ENCODE results near the gene ALAS1. TPM values are rescaled to one million over a fixed set of nuclear protein-coding genes. Genes with fewer than 3 reads are reported as not detected.

The ALAS1 gene
- total RNA-seq, 1 experiment from 2014 or later, result 69.5 TPM

DNA sequence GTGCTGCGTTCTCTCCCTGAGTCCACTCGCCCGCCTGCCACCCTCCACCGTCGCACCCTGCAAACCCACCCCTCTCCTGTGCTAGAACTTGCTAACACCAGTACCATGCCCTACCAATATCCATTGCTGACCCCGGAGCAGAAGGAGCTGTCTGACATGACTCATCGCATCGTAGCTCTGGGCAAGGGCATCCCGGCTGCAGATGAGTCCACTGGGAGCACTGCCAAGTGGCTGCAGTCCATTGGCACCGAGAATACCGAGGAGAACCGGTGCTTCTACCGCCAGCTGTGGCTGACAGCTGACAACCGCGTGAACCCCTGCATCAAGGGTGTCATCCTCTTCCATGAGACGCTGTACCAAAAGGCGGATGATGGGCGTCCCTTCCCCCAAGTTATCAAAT is 4.9 kb upstream of the ALAS1 start:
- H3K9me3 ChIP-seq (ENCODE audit: low read length), result no peaks in the 10 kb centered on the region
- H3F3A ChIP-seq (ENCODE audit: low read length, unreplicated experiment), result no peaks in the 10 kb centered on the region
- DNase-seq (peak; percentile 86), ATAC-seq (peak; percentile 54)
- no peak overlapping the region for H3K9ac ChIP-seq (ENCODE audit: low read length)
- no peak overlapping the region for H2AFZ ChIP-seq (ENCODE audit: low read length)
- TF ChIP-seq EZH2 (IDR thresholded peaks at IDR 0.05; ENCODE audit: low read length, unreplicated experiment) (no peak), EZH2phosphoT487 (IDR thresholded peaks at IDR 0.05; ENCODE audit: borderline replicate concordance, low read length) (no peak)
- TF ChIP-seq, protein P1, sequence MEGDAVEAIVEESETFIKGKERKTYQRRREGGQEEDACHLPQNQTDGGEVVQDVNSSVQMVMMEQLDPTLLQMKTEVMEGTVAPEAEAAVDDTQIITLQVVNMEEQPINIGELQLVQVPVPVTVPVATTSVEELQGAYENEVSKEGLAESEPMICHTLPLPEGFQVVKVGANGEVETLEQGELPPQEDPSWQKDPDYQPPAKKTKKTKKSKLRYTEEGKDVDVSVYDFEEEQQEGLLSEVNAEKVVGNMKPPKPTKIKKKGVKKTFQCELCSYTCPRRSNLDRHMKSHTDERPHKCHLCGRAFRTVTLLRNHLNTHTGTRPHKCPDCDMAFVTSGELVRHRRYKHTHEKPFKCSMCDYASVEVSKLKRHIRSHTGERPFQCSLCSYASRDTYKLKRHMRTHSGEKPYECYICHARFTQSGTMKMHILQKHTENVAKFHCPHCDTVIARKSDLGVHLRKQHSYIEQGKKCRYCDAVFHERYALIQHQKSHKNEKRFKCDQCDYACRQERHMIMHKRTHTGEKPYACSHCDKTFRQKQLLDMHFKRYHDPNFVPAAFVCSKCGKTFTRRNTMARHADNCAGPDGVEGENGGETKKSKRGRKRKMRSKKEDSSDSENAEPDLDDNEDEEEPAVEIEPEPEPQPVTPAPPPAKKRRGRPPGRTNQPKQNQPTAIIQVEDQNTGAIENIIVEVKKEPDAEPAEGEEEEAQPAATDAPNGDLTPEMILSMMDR (conservative IDR thresholded peaks at IDR 0.05; ENCODE audit: low read depth, low read length), result no peak
- ChIA-PET CTCF (interaction anchor here (0.6 kb wide), 1 partner anchor 19 kb away, joined by 4 read pairs; no protein-coding TSS in a partner anchor), POLR2A (ENCODE audit: unreplicated experiment) (interaction anchor here (0.7 kb wide), 1 partner anchor 24 kb away, joined by 5 read pairs; no protein-coding TSS in a partner anchor)
- H3K27me3 ChIP-seq (ENCODE audit: low read length), result no peaks in the 10 kb centered on the region
- H3K4me1 ChIP-seq (ENCODE audit: insufficient read depth, low read length), result peaks cover 20% of the 10 kb centered on the region
- H4K20me1 ChIP-seq (ENCODE audit: low read length), result no peaks in the 10 kb centered on the region
- intact Hi-C loops (cut with micrococcal nuclease), result no loop called here
- H3K36me3 ChIP-seq (ENCODE audit: low read depth, low read length), result no peaks in the 10 kb centered on the region
- no TSS peak for BruUV-seq (replicated peaks)
- no peak overlapping the region for H3K4me2 ChIP-seq (ENCODE audit: low read length)
- H3K27ac ChIP-seq (ENCODE audit: low read length), result no peak overlapping the region
- H3K9me2 ChIP-seq (replicated peaks; ENCODE audit: low read length), result no peaks in the 10 kb centered on the region
- no peak overlapping the region for H3K4me3 ChIP-seq (ENCODE audit: low read length)
- peaks cover 1% of the 10 kb centered on the region for H3K79me2 ChIP-seq (ENCODE audit: low read length)

DNA sequence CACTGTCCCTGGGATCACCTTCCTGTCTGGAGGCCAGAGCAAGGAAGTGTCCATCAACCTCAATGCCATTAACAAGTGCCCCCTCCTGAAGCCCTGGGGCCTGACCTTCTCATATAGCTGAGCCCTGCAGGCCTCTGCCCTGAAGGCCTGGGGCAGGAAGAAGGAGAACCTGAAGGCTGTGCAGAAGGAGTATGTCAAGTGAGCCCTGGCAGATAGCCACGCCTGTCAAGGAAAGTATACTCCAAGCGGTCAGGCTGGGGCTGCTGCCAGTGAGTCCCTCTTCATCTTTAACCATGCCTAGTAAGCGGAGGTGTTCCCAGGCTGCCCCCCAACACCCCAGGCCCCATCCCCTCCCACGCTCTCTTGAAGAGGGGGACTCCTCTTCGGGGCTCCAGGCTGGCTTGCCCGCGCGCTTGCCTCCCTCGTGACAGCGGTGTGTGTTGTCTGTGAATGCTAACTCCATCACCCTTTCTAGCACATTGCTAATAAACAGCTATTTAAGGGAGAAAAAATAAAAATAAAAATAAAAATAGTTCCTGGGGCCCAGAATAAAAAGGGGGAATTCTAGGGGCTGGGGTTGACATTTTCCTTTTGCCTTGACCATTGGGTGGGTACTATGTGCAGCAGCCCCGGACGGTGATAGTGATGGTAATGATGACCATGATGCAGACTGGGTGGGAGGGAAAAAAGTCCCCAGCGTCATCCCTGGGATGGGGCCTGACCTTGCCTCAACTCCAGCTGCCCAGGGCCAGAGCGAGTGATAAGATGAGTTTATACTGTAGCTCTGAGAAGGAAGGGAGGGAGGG is 3.3 kb upstream of the ALAS1 start:
- ATAC-seq, result no peak

More for the DNA sequence above, 3.3 kb upstream of the ALAS1 start:
- no TSS peak for BruUV-seq (replicated peaks)
- Histone ChIP-seq H3K9me2 (replicated peaks; ENCODE audit: low read length) (no peaks in the 10 kb centered on the region), H2AFZ (ENCODE audit: low read length) (no peak overlapping the region), H3K27ac (ENCODE audit: low read length) (no peak overlapping the region), H3K36me3 (ENCODE audit: low read depth, low read length) (peaks cover 4% of the 10 kb centered on the region), H3K4me1 (ENCODE audit: insufficient read depth, low read length) (peaks cover 32% of the 10 kb centered on the region), H3K4me2 (ENCODE audit: low read length) (no peak overlapping the region), H3K79me2 (ENCODE audit: low read length) (peaks cover 18% of the 10 kb centered on the region), H3K9ac (ENCODE audit: low read length) (no peak overlapping the region), H3K9me3 (ENCODE audit: low read length) (no peaks in the 10 kb centered on the region), H3K27me3 (ENCODE audit: low read length) (no peaks in the 10 kb centered on the region), H4K20me1 (ENCODE audit: low read length) (peaks cover 11% of the 10 kb centered on the region; the same call in 1 of the 2 replicates), H3K4me3 (ENCODE audit: low read length) (no peak overlapping the region), H3F3A (ENCODE audit: low read length, unreplicated experiment) (no peaks in the 10 kb centered on the region)
- intact Hi-C loops (cut with micrococcal nuclease), result no loop called here
- no peak for DNase-seq
- POLR2A ChIA-PET (ENCODE audit: unreplicated experiment), result no interaction called here
- CTCF ChIA-PET, result no interaction called here
- TF ChIP-seq, protein P1 (conservative IDR thresholded peaks at IDR 0.05; ENCODE audit: low read depth, low read length), result no peak
- TF ChIP-seq EZH2 (IDR thresholded peaks at IDR 0.05; ENCODE audit: low read length, unreplicated experiment) (no peak), EZH2phosphoT487 (IDR thresholded peaks at IDR 0.05; ENCODE audit: borderline replicate concordance, low read length) (no peak)

Data from PC-3 (cell line).